ENCODE measurements around the gene PIPOX.

Gene PIPOX

DNA sequence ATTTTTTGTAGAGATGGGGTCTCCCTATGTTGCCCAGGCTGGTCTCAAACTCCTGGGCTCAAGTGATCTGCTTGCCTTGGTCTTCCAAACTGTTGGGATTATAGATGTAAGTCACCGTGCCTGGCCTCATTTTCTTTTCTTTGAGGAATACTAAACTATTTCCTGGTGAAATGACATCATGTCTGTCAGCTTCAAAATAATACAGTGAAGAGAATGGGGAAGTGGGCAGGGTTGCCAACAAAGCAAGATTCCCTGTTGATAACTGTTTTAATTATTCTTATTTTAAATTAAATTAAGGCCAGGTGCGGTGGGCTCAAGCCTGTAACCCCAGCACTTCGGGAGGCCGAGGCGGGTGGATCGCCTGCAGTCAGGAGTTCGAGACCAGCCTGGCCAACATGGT is 21.1 kb downstream of the PIPOX start:
- no peaks in the 10 kb centered on the region for H3K36me3 ChIP-seq (ENCODE audit: insufficient read depth)
- no peak overlapping the region for H3K9ac ChIP-seq
- H3K27ac ChIP-seq, result no peak overlapping the region
- H2AFZ ChIP-seq (ENCODE audit: low read depth), result no peak overlapping the region
- TF ChIP-seq, protein P1, sequence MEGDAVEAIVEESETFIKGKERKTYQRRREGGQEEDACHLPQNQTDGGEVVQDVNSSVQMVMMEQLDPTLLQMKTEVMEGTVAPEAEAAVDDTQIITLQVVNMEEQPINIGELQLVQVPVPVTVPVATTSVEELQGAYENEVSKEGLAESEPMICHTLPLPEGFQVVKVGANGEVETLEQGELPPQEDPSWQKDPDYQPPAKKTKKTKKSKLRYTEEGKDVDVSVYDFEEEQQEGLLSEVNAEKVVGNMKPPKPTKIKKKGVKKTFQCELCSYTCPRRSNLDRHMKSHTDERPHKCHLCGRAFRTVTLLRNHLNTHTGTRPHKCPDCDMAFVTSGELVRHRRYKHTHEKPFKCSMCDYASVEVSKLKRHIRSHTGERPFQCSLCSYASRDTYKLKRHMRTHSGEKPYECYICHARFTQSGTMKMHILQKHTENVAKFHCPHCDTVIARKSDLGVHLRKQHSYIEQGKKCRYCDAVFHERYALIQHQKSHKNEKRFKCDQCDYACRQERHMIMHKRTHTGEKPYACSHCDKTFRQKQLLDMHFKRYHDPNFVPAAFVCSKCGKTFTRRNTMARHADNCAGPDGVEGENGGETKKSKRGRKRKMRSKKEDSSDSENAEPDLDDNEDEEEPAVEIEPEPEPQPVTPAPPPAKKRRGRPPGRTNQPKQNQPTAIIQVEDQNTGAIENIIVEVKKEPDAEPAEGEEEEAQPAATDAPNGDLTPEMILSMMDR (conservative IDR thresholded peaks at IDR 0.05; ENCODE audit: low read depth, low read length), result no peak
- no peaks in the 10 kb centered on the region for H3K4me1 ChIP-seq (ENCODE audit: low read depth, poor library complexity, severe bottlenecking)
- no peaks in the 10 kb centered on the region for H3K79me2 ChIP-seq (ENCODE audit: insufficient read depth, low read depth)
- H4K20me1 ChIP-seq (ENCODE audit: insufficient read depth), result no peaks in the 10 kb centered on the region
- no peak overlapping the region for H3K4me3 ChIP-seq (IDR thresholded peaks at IDR 0.05; ENCODE audit: insufficient read depth, low read depth, low read length)
- H3K4me2 ChIP-seq, result no peak overlapping the region
- H3K27me3 ChIP-seq (ENCODE audit: insufficient read depth, low read depth), result no peaks in the 10 kb centered on the region

DNA sequence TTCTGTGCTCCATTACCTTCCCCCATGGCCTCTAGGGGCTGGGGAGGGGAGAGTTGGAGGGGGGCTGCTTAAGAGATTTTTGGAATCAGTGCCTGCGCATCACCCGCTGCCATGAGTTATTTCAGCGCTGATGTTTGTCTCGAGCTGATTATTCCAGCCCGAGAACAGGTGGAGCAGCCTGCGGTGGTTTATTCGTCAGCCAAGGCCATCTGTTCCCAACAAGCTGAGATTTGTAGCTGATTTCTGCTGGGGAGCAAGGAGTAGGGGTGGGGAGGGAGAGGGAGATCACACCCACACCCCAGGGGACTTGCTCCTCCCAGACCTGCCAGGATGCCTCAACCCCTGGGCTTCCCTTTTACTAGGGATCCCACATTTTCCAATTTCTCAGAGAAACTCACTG is 23.1 kb downstream of the PIPOX start:
- Histone ChIP-seq H3K36me3 (ENCODE audit: insufficient read depth) (no peaks in the 10 kb centered on the region), H2AFZ (ENCODE audit: low read depth) (no peak overlapping the region), H3K27me3 (ENCODE audit: insufficient read depth, low read depth) (no peaks in the 10 kb centered on the region), H4K20me1 (ENCODE audit: insufficient read depth) (no peaks in the 10 kb centered on the region), H3K79me2 (ENCODE audit: insufficient read depth, low read depth) (no peaks in the 10 kb centered on the region), H3K4me2 (no peak overlapping the region), H3K9ac (no peak overlapping the region), H3K4me1 (ENCODE audit: low read depth, poor library complexity, severe bottlenecking) (no peaks in the 10 kb centered on the region), H3K4me3 (IDR thresholded peaks at IDR 0.05; ENCODE audit: insufficient read depth, low read depth, low read length) (no peak overlapping the region), H3K27ac (no peak overlapping the region)
- TF ChIP-seq, protein P1 (conservative IDR thresholded peaks at IDR 0.05; ENCODE audit: low read depth, low read length), result no peak

DNA sequence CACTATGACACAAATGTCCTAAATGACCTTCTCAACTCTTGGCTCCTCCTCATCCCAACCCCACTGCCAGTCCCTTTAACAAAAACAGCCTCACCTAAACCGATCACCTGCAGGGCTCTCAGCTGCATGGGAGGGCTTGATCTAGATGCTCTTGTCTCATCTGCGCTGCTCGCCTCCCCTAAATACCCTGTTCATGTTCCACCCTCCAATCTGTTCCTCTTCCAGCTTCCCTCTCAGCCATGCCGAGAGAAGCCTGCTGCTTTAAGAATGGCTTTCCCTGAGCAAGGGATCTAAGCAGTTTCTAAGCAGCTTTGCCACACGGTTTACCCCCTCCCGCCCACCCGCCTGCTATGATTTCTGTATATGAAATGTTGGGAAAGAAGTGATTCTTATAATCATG is 23.7 kb downstream of the PIPOX start:
- H3K4me3 ChIP-seq (IDR thresholded peaks at IDR 0.05; ENCODE audit: insufficient read depth, low read depth, low read length), result no peak overlapping the region
- TF ChIP-seq, protein P1 (conservative IDR thresholded peaks at IDR 0.05; ENCODE audit: low read depth, low read length), result no peak
- H3K27ac ChIP-seq, result no peak overlapping the region
- H4K20me1 ChIP-seq (ENCODE audit: insufficient read depth), result no peaks in the 10 kb centered on the region
- no peak overlapping the region for H2AFZ ChIP-seq (ENCODE audit: low read depth)
- H3K27me3 ChIP-seq (ENCODE audit: insufficient read depth, low read depth), result no peaks in the 10 kb centered on the region
- H3K4me1 ChIP-seq (ENCODE audit: low read depth, poor library complexity, severe bottlenecking), result no peaks in the 10 kb centered on the region
- H3K79me2 ChIP-seq (ENCODE audit: insufficient read depth, low read depth), result no peaks in the 10 kb centered on the region
- no peaks in the 10 kb centered on the region for H3K36me3 ChIP-seq (ENCODE audit: insufficient read depth)
- H3K4me2 ChIP-seq, result no peak overlapping the region
- H3K9ac ChIP-seq, result no peak overlapping the region

DNA sequence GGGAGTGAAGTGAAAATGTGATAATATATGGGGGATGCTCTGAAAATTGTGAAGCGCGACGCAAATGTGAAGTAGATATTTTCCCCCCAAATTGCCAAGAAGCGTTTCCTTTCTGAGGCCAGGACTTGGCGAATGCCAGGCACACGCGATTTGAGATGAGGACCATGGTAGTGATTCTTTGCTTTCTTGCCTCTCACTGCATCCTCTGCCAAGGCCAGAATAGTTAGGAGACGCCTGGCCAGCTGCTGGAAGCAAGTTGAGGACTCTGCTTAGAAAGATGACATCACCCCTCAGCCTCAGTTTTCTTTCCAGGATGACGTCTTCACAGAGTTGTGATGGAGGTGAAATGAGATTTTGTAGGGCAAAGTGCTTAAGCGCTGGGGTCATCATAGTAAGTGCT is 25.9 kb downstream of the PIPOX start:
- Histone ChIP-seq H3K9ac (no peak overlapping the region), H3K36me3 (ENCODE audit: insufficient read depth) (no peaks in the 10 kb centered on the region), H3K4me3 (IDR thresholded peaks at IDR 0.05; ENCODE audit: insufficient read depth, low read depth, low read length) (no peak overlapping the region), H3K4me1 (ENCODE audit: low read depth, poor library complexity, severe bottlenecking) (no peaks in the 10 kb centered on the region), H3K4me2 (no peak overlapping the region), H3K27ac (no peak overlapping the region), H4K20me1 (ENCODE audit: insufficient read depth) (no peaks in the 10 kb centered on the region), H2AFZ (ENCODE audit: low read depth) (no peak overlapping the region), H3K79me2 (ENCODE audit: insufficient read depth, low read depth) (no peaks in the 10 kb centered on the region), H3K27me3 (ENCODE audit: insufficient read depth, low read depth) (no peaks in the 10 kb centered on the region)
- TF ChIP-seq, protein P1 (conservative IDR thresholded peaks at IDR 0.05; ENCODE audit: low read depth, low read length), result no peak
